GM12892 (cell line): Measurements from ENCODE around the gene SRPX.

Source experiments
- POLR2A ChIP-seq: IDR thresholded peaks from 2 replicates; pipeline ENCODE4 v1.6.1; 2011; ENCODE audit warnings: low read depth, low read length, control low read depth
- POLR2AphosphoS5 ChIP-seq: IDR thresholded peaks from 2 replicates; pipeline ENCODE4 v1.6.1; 2011; ENCODE audit warnings: low read depth, low read length, control low read depth

- TF ChIP-seq POLR2A (no peak), POLR2AphosphoS5 (no peak)
These were observed 4.0 kb downstream of the SRPX start for GRCh38 chrX:38216642-38217041.
